OCI-LY1 (cell line): ENCODE data around the gene ANGEL2.

Experiments used
- H2AFZ ChIP-seq: fragments of 200-600 bp; sonication (generic), shearing (Covaris generic); 2 replicates; pipeline ENCODE4 v1.6.0; 2014; ENCODE audit warnings: antibody characterized with exemption, mild to moderate bottlenecking, low read length
- H3F3A ChIP-seq: fragments of 200-600 bp; sonication (generic), shearing (Covaris generic); 2 replicates; pipeline ENCODE4 v1.6.0; 2014; ENCODE audit warnings: mild to moderate bottlenecking, antibody characterized with exemption, low read length, moderate library complexity; ENCODE audit not compliant: insufficient read depth
- H3K27ac ChIP-seq: fragments of 200-600 bp; sonication (generic); 2 replicates; pipeline ENCODE4 v1.5.1; 2014; ENCODE audit warnings: low read length, mixed run types, mild to moderate bottlenecking, low read depth; ENCODE audit not compliant: poor library complexity, severe bottlenecking
- H3K27me3 ChIP-seq: fragments of 200-600 bp; sonication (generic); 2 replicates; pipeline ENCODE4 v1.6.0; 2014; ENCODE audit warnings: antibody characterized with exemption, mild to moderate bottlenecking, low read length, moderate library complexity; ENCODE audit not compliant: insufficient read depth
- H3K36me3 ChIP-seq: fragments of 200-600 bp; sonication (generic); 2 replicates; pipeline ENCODE4 v1.6.1; 2014; ENCODE audit warnings: mild to moderate bottlenecking, antibody characterized with exemption, low read length, moderate library complexity, mixed read lengths; ENCODE audit not compliant: insufficient read depth
- H3K4me1 ChIP-seq: fragments of 200-600 bp; sonication (generic); 2 replicates; pipeline ENCODE4 v1.5.1; 2014; ENCODE audit warnings: mild to moderate bottlenecking, low read length, moderate library complexity; ENCODE audit not compliant: insufficient read depth, severe bottlenecking
- H3K4me2 ChIP-seq: fragments of 200-600 bp; sonication (generic), shearing (Covaris generic); 2 replicates; pipeline ENCODE4 v1.6.1; 2014; ENCODE audit warnings: low read length
- H3K4me3 ChIP-seq: fragments of 200-600 bp; sonication (generic); 2 replicates; pipeline ENCODE4 v1.5.1; 2014; ENCODE audit warnings: low read length, low read depth, mild to moderate bottlenecking, mixed read lengths; ENCODE audit not compliant: poor library complexity, severe bottlenecking
- H3K79me2 ChIP-seq: fragments of 200-600 bp; shearing (Covaris generic); 2 replicates; pipeline ENCODE4 v1.6.1; 2016; ENCODE audit warnings: mixed run types, low read length, mixed read lengths; ENCODE audit not compliant: insufficient read depth
- H3K9ac ChIP-seq: fragments of 200-600 bp; sonication (generic), shearing (Covaris generic); 2 replicates; pipeline ENCODE4 v1.6.1; 2014; ENCODE audit warnings: mild to moderate bottlenecking, low read length, mixed read lengths
- H3K9me2 ChIP-seq: fragments of 200-600 bp; sonication (generic), shearing (Covaris generic); 2 replicates; pipeline ENCODE4 v1.6.1; 2014; ENCODE audit warnings: low read depth, mild to moderate bottlenecking, low read length, mixed read lengths
- H3K9me3 ChIP-seq: fragments of 200-600 bp; shearing (Covaris generic); 2 replicates; pipeline ENCODE4 v1.6.1; 2014; ENCODE audit warnings: low read length, mixed read lengths
- H4K20me1 ChIP-seq: fragments of 200-600 bp; sonication (generic), shearing (Covaris generic); 2 replicates; pipeline ENCODE4 v1.6.0; 2016; ENCODE audit warnings: mild to moderate bottlenecking, low read length; ENCODE audit not compliant: insufficient read depth
- EZH2 ChIP-seq: fragments of 200-600 bp; sonication (generic), shearing (Covaris generic); IDR thresholded peaks from 2 replicates; pipeline ENCODE4 v1.8.0; 2017; ENCODE audit warnings: borderline replicate concordance, mixed run types, mild to moderate bottlenecking, antibody characterized with exemption, low read length, moderate library complexity, mixed read lengths
- TF ChIP-seq, protein P1 (sequence below): fragments of 200-600 bp; sonication (generic), shearing (Covaris generic); IDR thresholded peaks from 2 replicates; pipeline ENCODE4 v1.5.1; 2017; ENCODE audit warnings: mild to moderate bottlenecking, antibody characterized with exemption, low read length, moderate library complexity, mixed read lengths

The ANGEL2 gene

DNA sequence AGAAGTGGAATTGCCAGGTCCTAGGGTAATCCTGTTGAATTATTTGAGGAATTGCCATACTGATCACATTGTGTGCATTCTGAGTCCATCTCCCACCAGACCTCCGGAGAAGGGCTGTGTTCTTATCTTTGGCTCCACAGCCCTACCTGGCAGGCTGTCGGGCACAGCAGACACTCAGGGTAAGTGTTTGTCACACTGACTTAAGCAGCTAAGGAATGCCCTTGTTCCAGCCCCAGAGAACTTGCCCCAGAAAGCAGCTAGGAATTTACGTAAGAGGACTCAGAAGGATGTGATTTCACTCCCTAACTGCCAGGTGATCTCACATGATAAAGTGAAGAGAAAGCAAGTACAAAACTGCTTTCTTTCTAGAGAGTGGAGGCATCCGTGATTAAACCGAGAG, 44.4 kb downstream of the ANGEL2 start:
- H2AFZ ChIP-seq = no peak overlapping the region
- H3K27ac ChIP-seq = no peak overlapping the region
- no peaks in the 10 kb centered on the region for H4K20me1 ChIP-seq
- H3K9me3 ChIP-seq = no peaks in the 10 kb centered on the region
- TF ChIP-seq EZH2 = no peak
- TF ChIP-seq, protein P1, sequence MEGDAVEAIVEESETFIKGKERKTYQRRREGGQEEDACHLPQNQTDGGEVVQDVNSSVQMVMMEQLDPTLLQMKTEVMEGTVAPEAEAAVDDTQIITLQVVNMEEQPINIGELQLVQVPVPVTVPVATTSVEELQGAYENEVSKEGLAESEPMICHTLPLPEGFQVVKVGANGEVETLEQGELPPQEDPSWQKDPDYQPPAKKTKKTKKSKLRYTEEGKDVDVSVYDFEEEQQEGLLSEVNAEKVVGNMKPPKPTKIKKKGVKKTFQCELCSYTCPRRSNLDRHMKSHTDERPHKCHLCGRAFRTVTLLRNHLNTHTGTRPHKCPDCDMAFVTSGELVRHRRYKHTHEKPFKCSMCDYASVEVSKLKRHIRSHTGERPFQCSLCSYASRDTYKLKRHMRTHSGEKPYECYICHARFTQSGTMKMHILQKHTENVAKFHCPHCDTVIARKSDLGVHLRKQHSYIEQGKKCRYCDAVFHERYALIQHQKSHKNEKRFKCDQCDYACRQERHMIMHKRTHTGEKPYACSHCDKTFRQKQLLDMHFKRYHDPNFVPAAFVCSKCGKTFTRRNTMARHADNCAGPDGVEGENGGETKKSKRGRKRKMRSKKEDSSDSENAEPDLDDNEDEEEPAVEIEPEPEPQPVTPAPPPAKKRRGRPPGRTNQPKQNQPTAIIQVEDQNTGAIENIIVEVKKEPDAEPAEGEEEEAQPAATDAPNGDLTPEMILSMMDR = no peak
- H3K4me1 ChIP-seq = no peaks in the 10 kb centered on the region
- no peak overlapping the region for H3K4me2 ChIP-seq
- H3K79me2 ChIP-seq = no peaks in the 10 kb centered on the region
- no peaks in the 10 kb centered on the region for H3K27me3 ChIP-seq
- H3F3A ChIP-seq = no peaks in the 10 kb centered on the region
- no peak overlapping the region for H3K4me3 ChIP-seq
- H3K9ac ChIP-seq = no peak overlapping the region
- no peaks in the 10 kb centered on the region for H3K9me2 ChIP-seq
- H3K36me3 ChIP-seq = no peaks in the 10 kb centered on the region

DNA sequence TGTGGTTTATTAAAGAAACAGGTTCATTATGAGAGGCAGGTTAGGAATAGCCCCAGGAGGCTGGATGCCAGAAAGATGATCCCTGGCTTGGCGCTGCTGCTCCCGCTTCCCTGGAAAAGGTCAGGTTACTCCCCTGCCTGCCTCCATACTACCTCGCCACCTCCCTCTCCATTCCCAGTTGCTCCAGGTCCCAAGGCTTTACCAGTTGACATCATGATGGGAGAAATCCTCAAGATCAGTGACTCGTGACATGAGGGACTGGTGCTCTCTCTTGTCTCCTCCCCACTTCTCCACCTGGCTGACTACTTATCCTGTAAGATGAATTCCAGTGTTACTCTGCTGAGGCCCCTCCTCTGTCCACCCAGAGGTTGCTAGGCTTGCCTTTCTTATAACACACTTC, 45.6 kb downstream of the ANGEL2 start:
- TF ChIP-seq EZH2 = no peak
- TF ChIP-seq, protein P1 = no peak
- no peaks in the 10 kb centered on the region for H4K20me1 ChIP-seq
- H3K9ac ChIP-seq = no peak overlapping the region
- H3K27ac ChIP-seq = no peak overlapping the region
- H3K36me3 ChIP-seq = no peaks in the 10 kb centered on the region
- H3K4me2 ChIP-seq = no peak overlapping the region
- H2AFZ ChIP-seq = no peak overlapping the region
- no peaks in the 10 kb centered on the region for H3K4me1 ChIP-seq
- H3K4me3 ChIP-seq = no peak overlapping the region
- no peaks in the 10 kb centered on the region for H3K9me3 ChIP-seq
- H3F3A ChIP-seq = no peaks in the 10 kb centered on the region
- no peaks in the 10 kb centered on the region for H3K9me2 ChIP-seq
- H3K27me3 ChIP-seq = no peaks in the 10 kb centered on the region
- no peaks in the 10 kb centered on the region for H3K79me2 ChIP-seq

DNA sequence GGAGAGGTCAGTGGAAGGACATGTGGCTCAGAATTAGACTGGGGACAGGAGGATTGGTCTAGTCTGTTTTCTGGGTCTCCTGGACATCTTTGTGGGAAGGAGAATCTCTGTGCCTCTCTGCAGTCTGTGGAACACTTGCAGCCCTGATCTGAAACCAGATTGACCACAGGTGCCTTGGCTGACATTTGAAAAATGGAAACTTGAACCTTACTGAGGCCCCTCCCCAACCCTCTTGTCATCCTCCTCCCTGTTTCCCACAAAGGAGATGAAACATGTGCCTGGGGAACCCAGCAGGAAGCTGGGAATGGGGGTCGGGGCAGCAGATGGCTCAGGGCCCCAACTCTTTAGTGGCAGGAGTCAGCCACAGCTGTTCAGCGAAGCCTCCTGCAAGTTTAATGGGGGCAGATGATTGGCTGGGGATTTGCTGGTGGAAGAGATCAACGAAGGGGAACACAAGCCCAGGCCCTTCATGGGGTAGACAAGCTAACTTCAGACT, 47.3 kb downstream of the ANGEL2 start:
- H3K4me2 ChIP-seq = no peak overlapping the region
- H3K36me3 ChIP-seq = no peaks in the 10 kb centered on the region
- H3K27me3 ChIP-seq = no peaks in the 10 kb centered on the region
- no peak overlapping the region for H3K9ac ChIP-seq
- no peaks in the 10 kb centered on the region for H3K9me3 ChIP-seq
- no peak overlapping the region for H2AFZ ChIP-seq
- no peak overlapping the region for H3K4me3 ChIP-seq
- no peak overlapping the region for H3K27ac ChIP-seq
- H3K79me2 ChIP-seq = no peaks in the 10 kb centered on the region
- H4K20me1 ChIP-seq = no peaks in the 10 kb centered on the region
- no peaks in the 10 kb centered on the region for H3F3A ChIP-seq
- no peaks in the 10 kb centered on the region for H3K9me2 ChIP-seq
- TF ChIP-seq EZH2 = no peak
- TF ChIP-seq, protein P1 = no peak
- no peaks in the 10 kb centered on the region for H3K4me1 ChIP-seq
